ENCODE results near the gene SLC12A5.

GRCh38 chr20:46071573-46071972 is 42.6 kb downstream of the SLC12A5 start:
- TF ChIP-seq, protein P1, sequence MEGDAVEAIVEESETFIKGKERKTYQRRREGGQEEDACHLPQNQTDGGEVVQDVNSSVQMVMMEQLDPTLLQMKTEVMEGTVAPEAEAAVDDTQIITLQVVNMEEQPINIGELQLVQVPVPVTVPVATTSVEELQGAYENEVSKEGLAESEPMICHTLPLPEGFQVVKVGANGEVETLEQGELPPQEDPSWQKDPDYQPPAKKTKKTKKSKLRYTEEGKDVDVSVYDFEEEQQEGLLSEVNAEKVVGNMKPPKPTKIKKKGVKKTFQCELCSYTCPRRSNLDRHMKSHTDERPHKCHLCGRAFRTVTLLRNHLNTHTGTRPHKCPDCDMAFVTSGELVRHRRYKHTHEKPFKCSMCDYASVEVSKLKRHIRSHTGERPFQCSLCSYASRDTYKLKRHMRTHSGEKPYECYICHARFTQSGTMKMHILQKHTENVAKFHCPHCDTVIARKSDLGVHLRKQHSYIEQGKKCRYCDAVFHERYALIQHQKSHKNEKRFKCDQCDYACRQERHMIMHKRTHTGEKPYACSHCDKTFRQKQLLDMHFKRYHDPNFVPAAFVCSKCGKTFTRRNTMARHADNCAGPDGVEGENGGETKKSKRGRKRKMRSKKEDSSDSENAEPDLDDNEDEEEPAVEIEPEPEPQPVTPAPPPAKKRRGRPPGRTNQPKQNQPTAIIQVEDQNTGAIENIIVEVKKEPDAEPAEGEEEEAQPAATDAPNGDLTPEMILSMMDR (conservative IDR thresholded peaks at IDR 0.05; ENCODE audit: low read length) = no peak
- TF ChIP-seq EZH2phosphoT487 (IDR thresholded peaks at IDR 0.05; ENCODE audit: borderline replicate concordance, low read depth, low read length) = no peak
